ENCODE results near the gene CCDC185.

CCDC185 gene

DNA sequence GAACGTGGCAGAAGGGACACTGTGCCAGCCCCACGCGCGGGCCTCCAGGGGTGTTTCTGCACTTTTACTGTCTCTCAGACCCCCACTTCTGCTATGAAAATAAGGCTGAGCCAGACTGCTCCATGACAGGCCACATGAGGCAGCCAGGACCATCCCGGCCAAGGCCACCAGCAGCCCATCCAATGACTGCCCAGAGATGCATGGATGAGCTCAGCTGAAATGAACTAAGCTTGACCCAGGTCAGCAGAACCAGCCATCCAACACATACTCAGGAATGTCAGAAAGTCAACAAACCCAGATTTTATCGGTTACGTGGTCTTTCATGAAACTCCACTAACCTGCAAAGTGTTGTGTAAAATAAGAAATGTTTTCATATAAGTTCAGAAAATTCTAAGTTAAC, 51.2 kb downstream of the CCDC185 start:
- H3K9me3 Mint-ChIP-seq, result peaks cover 10% of the 10 kb centered on the region
- H3K27ac Mint-ChIP-seq, result no peak overlapping the region
- no peaks in the 10 kb centered on the region for H3K4me1 Mint-ChIP-seq
- no peak overlapping the region for H3K4me3 Mint-ChIP-seq
- H3K36me3 Mint-ChIP-seq, result no peaks in the 10 kb centered on the region
- ATAC-seq, result no peak
- no peak for DNase-seq (ENCODE audit: low spot score in 2 of 2)
